CD4-positive, alpha-beta T cell (primary cell): ENCODE measurements around the gene COPA. TPM values are rescaled to one million over a fixed set of nuclear protein-coding genes. Genes with fewer than 3 reads are reported as not detected.

ENCODE experiments used
- ATAC-seq: fragments of 200-7000 bp; cut with Tn5 transposase; one replicate; pipeline ENCODE4 v1.10.0; 2022; ENCODE audit warnings: mild to moderate bottlenecking; ENCODE audit not compliant: poor library complexity
- CTCF ChIA-PET: fragments of 350-600 bp; sonication (Branson Sonifier 250); formaldehyde crosslinking; loops from one replicate; lab custom pipeline; 2021; ENCODE audit warnings: antibody characterized with exemption, inconsistent platforms; lab: Charles Lee
- POLR2A ChIA-PET: fragments of 350-600 bp; sonication (Branson Sonifier 250); formaldehyde crosslinking; loops from one replicate; lab custom pipeline; 2021; ENCODE audit warnings: antibody characterized with exemption, inconsistent platforms; lab: Charles Lee
- DNase-seq, 14 experiments: peaks; one replicate each; pipeline ENCODE4 v3.0.0-alpha.2; 2013 to 2020; ENCODE audit warnings: mixed read lengths in 2 of 14
- H3K27ac ChIP-seq, 2 donors: one replicate each; pipeline versions ENCODE4 v1.5.1 to v1.7.0; 2013; ENCODE audit warnings: low read length in 2 of 2, low read depth in 1 of 2, mild to moderate bottlenecking in 1 of 2
- H3K27me3 ChIP-seq, 2 experiments: 1 replicate in 1 of 2; 2 replicates in 1 of 2; pipeline versions ENCODE4 v1.6.1 to v1.7.0; 2013; ENCODE audit warnings: low read length in 2 of 2, control low read depth in 1 of 2, mild to moderate bottlenecking in 1 of 2, moderate library complexity in 1 of 2; ENCODE audit not compliant: insufficient read depth in 2 of 2, control insufficient read depth in 1 of 2
- H3K36me3 ChIP-seq: one replicate; pipeline ENCODE4 v1.6.1; 2013; ENCODE audit warnings: low read length, control low read depth; ENCODE audit not compliant: insufficient read depth
- H3K4me1 ChIP-seq: one replicate; pipeline ENCODE4 v1.6.1; 2013; ENCODE audit warnings: low read length, control low read depth; ENCODE audit not compliant: insufficient read depth
- H3K4me3 ChIP-seq: one replicate; pipeline ENCODE4 v1.5.1; 2013; ENCODE audit warnings: mild to moderate bottlenecking, low read length, moderate library complexity
- H3K9me3 ChIP-seq, 2 experiments: 1 replicate in 1 of 2; 2 replicates in 1 of 2; pipeline versions ENCODE4 v1.6.1 to v1.7.0; 2013; ENCODE audit warnings: low read length in 2 of 2, mild to moderate bottlenecking in 2 of 2, control low read depth in 1 of 2, moderate library complexity in 1 of 2; ENCODE audit not compliant: control insufficient read depth in 1 of 2, insufficient read depth in 1 of 2
- H3K27ac Mint-ChIP-seq: one replicate; pipeline ENCODE4 v1.8.0; 2020; ENCODE audit warnings: mixed read lengths
- H3K27me3 Mint-ChIP-seq: one replicate; pipeline ENCODE4 v1.8.0; 2021; ENCODE audit warnings: mixed read lengths
- H3K36me3 Mint-ChIP-seq: one replicate; pipeline ENCODE4 v1.8.0; 2021; ENCODE audit warnings: low read depth, mixed read lengths
- H3K4me1 Mint-ChIP-seq: one replicate; pipeline ENCODE4 v1.8.0; 2021; ENCODE audit warnings: low read depth, mixed read lengths
- H3K4me3 Mint-ChIP-seq: one replicate; pipeline ENCODE4 v1.8.0; 2020; ENCODE audit warnings: mild to moderate bottlenecking, mixed read lengths
- H3K9me3 Mint-ChIP-seq: one replicate; pipeline ENCODE4 v1.8.0; 2020; ENCODE audit warnings: mixed read lengths
- intact Hi-C, 2 experiments: fragments of 100-400 bp; cut with DNase I in 1 of 2; cut with micrococcal nuclease in 1 of 2; formaldehyde crosslinking; loops; one replicate each; pipeline versions ENCODE4 v1.15.1 to v1.9.0; 2023 to 2025; cut with DNase I, micrococcal nuclease
- total RNA-seq, 174 experiments: library from RNA in 2 of 174; stranded (reverse) in 2 of 174; gene quantifications; one replicate each; pipeline ENCODE4 v1.2.3 and lab custom pipeline; 2021 to 2026
- TF ChIP-seq, protein P1 (sequence below): fragments of 200-600 bp; IDR thresholded peaks from one replicate; pipeline ENCODE4 v1.8.0; 2022; ENCODE audit warnings: antibody characterized with exemption, mild to moderate bottlenecking

The COPA gene
- total RNA-seq, 2 experiments from 2014 or later = 95.0 to 107 TPM

DNA sequence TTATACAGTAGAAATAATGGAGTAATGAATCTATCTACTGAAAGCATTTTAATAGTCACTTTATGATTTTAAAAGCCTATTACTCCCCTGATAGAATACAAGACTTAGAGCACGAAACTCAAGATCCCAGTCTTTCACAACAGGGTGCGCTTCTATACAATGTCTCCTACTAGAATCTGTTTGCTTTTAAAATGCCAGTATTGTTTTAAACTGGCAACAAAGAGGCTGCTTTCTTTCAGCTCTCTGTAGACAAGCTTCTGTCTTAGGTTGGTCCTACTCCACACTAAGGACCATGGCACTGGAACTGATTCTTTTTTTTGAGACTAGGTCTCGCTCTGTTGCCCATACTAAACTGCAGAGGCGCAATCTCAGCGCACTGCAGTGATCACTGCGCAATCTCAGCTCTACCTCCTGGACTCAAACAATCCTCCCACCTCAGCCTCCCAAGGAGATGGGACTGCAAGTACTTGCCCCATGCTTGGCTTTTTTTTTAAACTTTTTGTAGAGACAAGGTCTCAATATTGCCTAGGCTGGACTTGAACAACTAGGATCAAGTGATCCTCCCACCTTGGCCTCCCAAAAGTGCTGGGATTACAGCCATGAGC is 85.5 kb downstream of the COPA start:
- no peak for DNase-seq
- no peaks in the 10 kb centered on the region for H3K27me3 Mint-ChIP-seq
- peaks cover 51% of the 10 kb centered on the region for H3K36me3 Mint-ChIP-seq
- Histone ChIP-seq H3K27ac (no peak overlapping the region), H3K4me1 (peaks cover 24% of the 10 kb centered on the region), H3K27me3 (no peaks in the 10 kb centered on the region), H3K4me3 (no peak overlapping the region), H3K36me3 (no peaks in the 10 kb centered on the region), H3K9me3 (no peaks in the 10 kb centered on the region)
- ChIA-PET CTCF (interaction anchor here (0.9 to 1.1 kb wide), 2 partner anchors 34 to 157 kb away, joined by 3 to 4 read pairs; no protein-coding TSS in a partner anchor), POLR2A (interaction anchor here (0.9 to 6.4 kb wide), 2 partner anchors 17 to 27 kb away, joined by 3 to 73 read pairs; partner anchors contain the start of gene PEX19)
- ATAC-seq = no peak
- intact Hi-C loops = no loop called here
- H3K4me1 Mint-ChIP-seq = peaks cover 58% of the 10 kb centered on the region
- TF ChIP-seq, protein P1, sequence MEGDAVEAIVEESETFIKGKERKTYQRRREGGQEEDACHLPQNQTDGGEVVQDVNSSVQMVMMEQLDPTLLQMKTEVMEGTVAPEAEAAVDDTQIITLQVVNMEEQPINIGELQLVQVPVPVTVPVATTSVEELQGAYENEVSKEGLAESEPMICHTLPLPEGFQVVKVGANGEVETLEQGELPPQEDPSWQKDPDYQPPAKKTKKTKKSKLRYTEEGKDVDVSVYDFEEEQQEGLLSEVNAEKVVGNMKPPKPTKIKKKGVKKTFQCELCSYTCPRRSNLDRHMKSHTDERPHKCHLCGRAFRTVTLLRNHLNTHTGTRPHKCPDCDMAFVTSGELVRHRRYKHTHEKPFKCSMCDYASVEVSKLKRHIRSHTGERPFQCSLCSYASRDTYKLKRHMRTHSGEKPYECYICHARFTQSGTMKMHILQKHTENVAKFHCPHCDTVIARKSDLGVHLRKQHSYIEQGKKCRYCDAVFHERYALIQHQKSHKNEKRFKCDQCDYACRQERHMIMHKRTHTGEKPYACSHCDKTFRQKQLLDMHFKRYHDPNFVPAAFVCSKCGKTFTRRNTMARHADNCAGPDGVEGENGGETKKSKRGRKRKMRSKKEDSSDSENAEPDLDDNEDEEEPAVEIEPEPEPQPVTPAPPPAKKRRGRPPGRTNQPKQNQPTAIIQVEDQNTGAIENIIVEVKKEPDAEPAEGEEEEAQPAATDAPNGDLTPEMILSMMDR = no peak
- H3K27ac Mint-ChIP-seq = peak overlapping the region; percentile 17
- no peaks in the 10 kb centered on the region for H3K9me3 Mint-ChIP-seq
- no peak overlapping the region for H3K4me3 Mint-ChIP-seq

DNA sequence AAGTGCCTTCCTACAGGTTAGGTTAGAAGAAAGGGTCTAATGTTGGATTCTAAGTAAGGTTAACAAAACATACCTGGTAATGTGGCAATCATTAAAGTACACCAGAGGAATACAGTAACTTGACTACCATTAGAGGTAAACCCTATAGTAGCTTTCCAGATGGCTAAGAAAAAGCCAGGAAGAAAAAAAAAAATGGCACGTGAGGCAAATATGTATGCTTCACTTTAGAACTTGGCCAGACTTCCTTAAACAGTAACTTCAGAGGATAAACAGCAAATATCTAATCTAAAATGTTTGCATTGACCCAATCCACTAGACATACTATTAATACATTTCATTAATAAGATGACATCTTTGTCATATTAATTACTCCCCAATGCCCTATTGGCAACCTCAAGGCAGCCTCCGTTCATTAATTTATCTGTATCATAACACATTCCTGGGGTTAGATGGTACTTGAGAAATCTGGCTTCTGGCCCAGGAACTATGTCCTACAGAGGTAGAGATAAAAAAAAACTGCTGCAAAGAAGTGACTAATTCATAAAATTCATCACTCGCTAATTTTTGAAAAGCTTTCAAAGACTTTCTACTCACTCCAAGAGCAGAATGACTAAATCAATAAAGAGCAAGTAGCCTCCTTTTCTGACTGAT is 86.5 kb downstream of the COPA start:
- H3K4me3 ChIP-seq = no peak overlapping the region
- CTCF ChIA-PET = interaction anchor here (0.6 to 1.1 kb wide), 3 partner anchors 35 to 733 kb away, joined by 3 to 4 read pairs (median 3); no protein-coding TSS in a partner anchor
- H3K4me1 Mint-ChIP-seq = peaks cover 61% of the 10 kb centered on the region
- no peak for ATAC-seq
- peaks cover 1% of the 10 kb centered on the region for H3K36me3 ChIP-seq
- H3K9me3 Mint-ChIP-seq = no peaks in the 10 kb centered on the region
- intact Hi-C loops = no loop called here
- H3K36me3 Mint-ChIP-seq = peaks cover 51% of the 10 kb centered on the region
- no peaks in the 10 kb centered on the region for H3K27me3 Mint-ChIP-seq
- peaks cover 24% of the 10 kb centered on the region for H3K4me1 ChIP-seq
- TF ChIP-seq, protein P1 = no peak
- H3K9me3 ChIP-seq = no peaks in the 10 kb centered on the region
- H3K4me3 Mint-ChIP-seq = no peak overlapping the region
- POLR2A ChIA-PET = interaction anchor here (0.9 kb wide), 1 partner anchor 16 kb away, joined by 3 read pairs; no protein-coding TSS in a partner anchor
- no peak for DNase-seq
- H3K27ac Mint-ChIP-seq = peak overlapping the region; percentile 75
- no peak overlapping the region for H3K27ac ChIP-seq
- no peaks in the 10 kb centered on the region for H3K27me3 ChIP-seq

DNA sequence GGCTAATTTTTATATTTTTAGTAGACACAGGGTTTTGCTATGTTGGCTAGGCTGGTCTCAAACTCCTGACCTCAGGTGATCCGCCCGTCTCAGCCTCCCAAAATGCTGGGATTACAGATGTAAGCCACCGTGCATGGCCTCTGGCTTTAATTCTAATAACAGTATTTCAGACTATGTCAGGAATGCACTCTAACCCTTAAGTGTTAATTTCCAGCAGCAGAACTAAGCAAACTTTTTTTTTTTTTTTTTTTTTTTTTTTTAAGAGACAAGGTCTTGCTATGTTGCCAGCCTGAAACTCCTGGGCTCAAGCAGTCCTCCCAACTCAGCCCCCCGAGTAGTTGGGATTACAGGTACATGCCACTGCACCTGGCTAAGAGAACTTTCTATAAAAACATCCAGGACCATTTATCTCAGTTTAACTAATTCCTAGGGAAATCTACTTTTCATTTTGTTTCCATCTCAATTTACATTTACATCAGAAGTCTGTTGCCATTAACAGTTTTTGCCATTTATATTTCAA is 87.2 kb downstream of the COPA start:
- peaks cover 50% of the 10 kb centered on the region for H3K36me3 Mint-ChIP-seq

More for the DNA sequence above, 87.2 kb downstream of the COPA start:
- Histone ChIP-seq H3K9me3 (no peaks in the 10 kb centered on the region), H3K4me1 (peaks cover 20% of the 10 kb centered on the region), H3K27me3 (no peaks in the 10 kb centered on the region), H3K27ac (peak overlapping the region in 1 of 2 donors; percentile 7), H3K36me3 (peaks cover 5% of the 10 kb centered on the region), H3K4me3 (no peak overlapping the region)
- ChIA-PET POLR2A (no interaction called here), CTCF (interaction anchor here (0.6 kb wide), 2 partner anchors 734 to 841 kb away, joined by 3 to 7 read pairs; no protein-coding TSS in a partner anchor)
- no peak for DNase-seq
- ATAC-seq = no peak
- Mint-ChIP-seq H3K27ac (peak overlapping the region; percentile 75), H3K4me3 (no peak overlapping the region), H3K4me1 (peaks cover 58% of the 10 kb centered on the region), H3K9me3 (no peaks in the 10 kb centered on the region), H3K27me3 (no peaks in the 10 kb centered on the region)
- intact Hi-C loops = no loop called here
- TF ChIP-seq, protein P1 = no peak
